HepG2 (cell line): ENCODE data around the gene CADM1. TPM values are rescaled to one million over a fixed set of nuclear protein-coding genes. Genes with fewer than 3 reads are reported as not detected.

Experiments used
- ATAC-seq: fragments of 200-7000 bp; cut with Tn5 transposase; 3 replicates; pipeline ENCODE4 v1.9.1; 2020; ENCODE audit warnings: mild to moderate bottlenecking, moderate library complexity
- BruUV-seq: library from RNA; stranded (reverse); fragments of 400-500 nt; replicated peaks from 2 replicates; lab custom pipeline; 2021; lab: Mats Ljungman, UMichigan
- CTCF ChIA-PET: fragments of 300-600 bp; formaldehyde crosslinking; extraction: SDS; loops from one replicate; lab custom pipeline; 2021; ENCODE audit warnings: low total read pairs, inconsistent platforms, low intra/inter-chr PET ratio; lab: Yijun Ruan, JAX
- POLR2A ChIA-PET: fragments of 350-600 bp; sonication (Branson Sonifier 250); formaldehyde crosslinking; loops from one replicate; lab custom pipeline; 2020; ENCODE audit warnings: antibody characterized with exemption, inconsistent platforms; lab: Yijun Ruan, JAX
- DNase-seq: peaks from one replicate; pipeline ENCODE4 v3.0.0-alpha.2; 2015; ENCODE audit warnings: low spot score
- FAIRE-seq: peaks from 3 replicates; lab custom pipeline; 2011; peaks lifted over from hg19 to GRCh38; lab: Jason Lieb, UNC
- H2AFZ ChIP-seq: one replicate; pipeline ENCODE4 v1.6.1; 2011; ENCODE audit warnings: low read length, inconsistent platforms
- H3K27ac ChIP-seq: fragments of 300-600 bp; 3 replicates; pipeline ENCODE4 v1.8.0; 2011; ENCODE audit warnings: mixed run types, mild to moderate bottlenecking, mixed read lengths, low read length, inconsistent platforms; ENCODE audit not compliant: insufficient read depth; ENCODE audit errors: extremely low read length
- H3K27me3 ChIP-seq, 2 experiments: fragments of 200-600 bp in 1 of 2; 2 replicates in 1 of 2; 3 replicates in 1 of 2; pipeline versions ENCODE4 v1.6.0 to v1.8.0; 2011; ENCODE audit warnings: low read length in 2 of 2, mild to moderate bottlenecking in 2 of 2, moderate library complexity in 2 of 2, inconsistent platforms in 1 of 2; ENCODE audit not compliant: insufficient read depth in 2 of 2, control insufficient read depth in 1 of 2
- H3K36me3 ChIP-seq, 2 experiments: fragments of 200-600 bp in 1 of 2; replicated peaks in 1 of 2; 2 replicates in 1 of 2; 3 replicates in 1 of 2; pipeline versions ENCODE4 v1.5.1 to v1.8.0; 2011; ENCODE audit warnings: low read length in 2 of 2, inconsistent platforms in 1 of 2; ENCODE audit not compliant: insufficient read depth in 2 of 2, control insufficient read depth in 1 of 2
- H3K4me1 ChIP-seq: 2 replicates; pipeline ENCODE4 v1.5.1; 2012; ENCODE audit warnings: low read length, inconsistent platforms; ENCODE audit not compliant: insufficient read depth
- H3K4me2 ChIP-seq: 2 replicates; pipeline ENCODE4 v1.6.0; 2011; ENCODE audit warnings: low read depth, low read length, inconsistent platforms
- H3K4me3 ChIP-seq, 3 experiments: fragments of 200-600 bp in 1 of 3; sonication (generic), shearing (Covaris generic) in 1 of 3; replicated peaks in 1 of 3; 2 replicates each; pipeline ENCODE4 v1.5.1; 2011 to 2016; ENCODE audit warnings: low read length in 3 of 3, inconsistent platforms in 2 of 3, low read depth in 2 of 3, mild to moderate bottlenecking in 2 of 3, control low read depth in 1 of 3, mixed read lengths in 1 of 3; ENCODE audit not compliant: insufficient read depth in 1 of 3
- H3K79me2 ChIP-seq: one replicate; pipeline ENCODE4 v1.6.1; 2011; ENCODE audit warnings: low read length, inconsistent platforms; ENCODE audit not compliant: insufficient read depth
- H3K9ac ChIP-seq: 2 replicates; pipeline ENCODE4 v1.6.0; 2011; ENCODE audit warnings: mild to moderate bottlenecking, low read depth, low read length, inconsistent platforms; ENCODE audit not compliant: insufficient read depth
- H3K9me3 ChIP-seq: 2 replicates; pipeline ENCODE4 v1.5.1; 2012; ENCODE audit warnings: mild to moderate bottlenecking, low read length
- H4K20me1 ChIP-seq: 2 replicates; pipeline ENCODE4 v1.6.0; 2011; ENCODE audit warnings: inconsistent platforms, mild to moderate bottlenecking, low read length, moderate library complexity; ENCODE audit not compliant: insufficient read depth
- EHMT2 ChIP-seq: fragments of 200-600 bp; sonication (generic); IDR thresholded peaks from 2 replicates; pipeline ENCODE4 v1.7.0; 2017; ENCODE audit warnings: antibody characterized with exemption, low read depth, low read length, borderline replicate concordance
- FOXK2 ChIP-seq: fragments of 450-650 bp; IDR thresholded peaks from 2 replicates; pipeline ENCODE4 v1.6.1; 2016
- HMGA1 ChIP-seq: sonication (generic); formaldehyde crosslinking; conservative IDR thresholded peaks from 2 replicates; pipeline ENCODE4 v1.4.0; 2020; ENCODE audit warnings: missing genetic modification reagents
- KDM5B ChIP-seq: sonication (generic); formaldehyde crosslinking; IDR thresholded peaks from 2 replicates; pipeline ENCODE4 v1.4.0; 2020; ENCODE audit warnings: missing genetic modification reagents, mild to moderate bottlenecking, borderline replicate concordance
- PCBP2 ChIP-seq: fragments of 200-400 bp; formaldehyde crosslinking; optimal IDR thresholded peaks from 2 replicates; pipeline ENCODE3; 2018; ENCODE audit warnings: low read length, low read depth; ENCODE audit not compliant: poor library complexity, severe bottlenecking
- SP4 ChIP-seq: sonication (generic); formaldehyde crosslinking; IDR thresholded peaks from 2 replicates; pipeline ENCODE4 v1.8.1; 2023; ENCODE audit warnings: mild to moderate bottlenecking, missing genetic modification reagents
- ZNF101 ChIP-seq: sonication (generic); formaldehyde crosslinking; IDR thresholded peaks from 2 replicates; pipeline ENCODE4 v1.4.0; 2020; ENCODE audit warnings: mild to moderate bottlenecking, low read depth, missing genetic modification reagents, borderline replicate concordance
- ZNF33A ChIP-seq: sonication (generic); formaldehyde crosslinking; IDR thresholded peaks from 2 replicates; pipeline ENCODE4 v1.5.1; 2020; ENCODE audit warnings: missing genetic modification reagents, mild to moderate bottlenecking, moderate library complexity, borderline replicate concordance
- ZNF451 ChIP-seq: sonication (generic); formaldehyde crosslinking; IDR thresholded peaks from 2 replicates; pipeline ENCODE4 v1.5.0; 2020; ENCODE audit warnings: mild to moderate bottlenecking, missing genetic modification reagents
- ZNF792 ChIP-seq: IDR thresholded peaks from 2 replicates; pipeline ENCODE4 v1.6.1; 2016
- WGBS: methylation state at CpG from one replicate; pipeline ENCODE4 v1.1.6; 2017; ENCODE audit warnings: low lambda C conversion rate; 5-methylcytosine and 5-hydroxymethylcytosine counted together
- in situ Hi-C: cut with HindIII; loops from 2 replicates; pipeline ENCODE4 v1.10.0; 2017; ENCODE audit warnings: low pct_unique_long_range_greater_than_20kb; ENCODE audit not compliant: extremely low pct_ligation_motif_present
- intact Hi-C: fragments of 100-400 bp; cut with micrococcal nuclease; formaldehyde crosslinking; loops from one replicate; pipeline ENCODE4 v1.10.0; 2022; ENCODE audit not compliant: unreplicated experiment
- polyA plus RNA-seq, 8 experiments: library from polyadenylated mRNA; depleted of rRNA in 3 of 8; stranded (reverse) in 7 of 8; unstranded in 1 of 8; fragments of >200 nt; fragmentation: Illumina TruSeq in 4 of 8; extraction: Trizol in 4 of 8; gene quantifications; 2 replicates each; pipeline versions ENCODE4 v1.2.1 to v1.2.3, GENCODE V29; 2011 to 2016; ENCODE audit warnings: low read depth in 4 of 8, missing spikeins in 1 of 8, mixed read lengths in 1 of 8; ENCODE audit not compliant: insufficient read depth in 1 of 8
- total RNA-seq, 5 experiments: library from RNA; depleted of rRNA; stranded (reverse); fragments of >200 nt; fragmentation: Illumina TruSeq; extraction: Trizol; gene quantifications; 2 replicates each; pipeline ENCODE4 v1.2.3, GENCODE V29; 2016; ENCODE audit warnings: low read depth in 1 of 5
- TF ChIP-seq, protein P1 (sequence below): sonication (generic); formaldehyde crosslinking; IDR thresholded peaks from 2 replicates; pipeline ENCODE4 v1.9.0; 2021; ENCODE audit warnings: missing genetic modification reagents, borderline replicate concordance
- TF ChIP-seq, protein P2 (sequence below): sonication (generic); formaldehyde crosslinking; IDR thresholded peaks from 2 replicates; pipeline ENCODE4 v1.5.1; 2020; ENCODE audit warnings: missing genetic modification reagents, mild to moderate bottlenecking, borderline replicate concordance
- TF ChIP-seq, protein P3 (sequence below): sonication (generic); formaldehyde crosslinking; conservative IDR thresholded peaks from 2 replicates; pipeline ENCODE4 v1.4.0; 2020; ENCODE audit warnings: missing genetic modification reagents

CADM1 gene
- total and polyA plus RNA-seq, 2 of the 13 experiments (the other 11 are each of a cell fraction or from before 2014, with no cell fraction given), result 71.3 to 122 TPM

DNA sequence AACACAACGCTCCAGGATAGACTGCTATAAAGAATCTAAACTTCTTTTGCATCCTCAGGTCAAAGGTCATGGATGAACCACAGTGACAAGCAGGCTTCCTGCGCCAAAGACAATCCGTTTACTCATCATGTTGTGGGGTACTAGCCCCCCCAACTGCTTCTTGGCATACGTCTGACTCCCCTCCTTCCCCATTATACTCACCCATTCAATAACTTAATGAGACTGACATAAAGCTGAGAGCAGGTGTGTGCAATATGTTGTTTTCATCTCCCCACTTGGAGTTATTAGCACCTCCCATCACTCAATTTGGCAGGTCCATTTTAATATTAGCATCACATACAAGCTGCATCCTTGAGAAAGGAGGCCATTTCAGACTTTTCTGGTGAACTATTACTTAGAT lies 157.1 kb downstream of the CADM1 start:
- WGBS, result 100% methylated on average over 4 of the region's 4 CpGs
- Histone ChIP-seq H2AFZ (no peak overlapping the region), H3K4me3 (no peak overlapping the region), H3K4me2 (no peak overlapping the region), H3K36me3 (peaks cover 0 to 9% of the 10 kb centered on the region in 2 experiments; a peak in 3 of 5 replicates), H3K4me1 (peaks cover 8% of the 10 kb centered on the region), H3K9me3 (no peaks in the 10 kb centered on the region), H3K9ac (no peak overlapping the region), H4K20me1 (no peaks in the 10 kb centered on the region), H3K79me2 (no peaks in the 10 kb centered on the region), H3K27ac (no peak overlapping the region), H3K27me3 (no peaks in the 10 kb centered on the region)
- POLR2A ChIA-PET, result no interaction called here
- BruUV-seq, result no TSS peak
- intact Hi-C loops, result no loop called here
- no peak for ATAC-seq
- FAIRE-seq, result no peak
- CTCF ChIA-PET, result no interaction called here
- in situ Hi-C loops, result no loop called here
- DNase-seq, result no peak
- TF ChIP-seq EHMT2 (no peak), HMGA1 (CRISPR knock-in tag) (no peak), ZNF101 (CRISPR knock-in tag) (no peak), SP4 (CRISPR knock-in tag) (no peak), KDM5B (CRISPR knock-in tag) (no peak), ZNF33A (CRISPR knock-in tag) (no peak), FOXK2 (no peak), ZNF451 (CRISPR knock-in tag) (no peak), ZNF792 (no peak), PCBP2 (no peak)
- TF ChIP-seq, protein P1, sequence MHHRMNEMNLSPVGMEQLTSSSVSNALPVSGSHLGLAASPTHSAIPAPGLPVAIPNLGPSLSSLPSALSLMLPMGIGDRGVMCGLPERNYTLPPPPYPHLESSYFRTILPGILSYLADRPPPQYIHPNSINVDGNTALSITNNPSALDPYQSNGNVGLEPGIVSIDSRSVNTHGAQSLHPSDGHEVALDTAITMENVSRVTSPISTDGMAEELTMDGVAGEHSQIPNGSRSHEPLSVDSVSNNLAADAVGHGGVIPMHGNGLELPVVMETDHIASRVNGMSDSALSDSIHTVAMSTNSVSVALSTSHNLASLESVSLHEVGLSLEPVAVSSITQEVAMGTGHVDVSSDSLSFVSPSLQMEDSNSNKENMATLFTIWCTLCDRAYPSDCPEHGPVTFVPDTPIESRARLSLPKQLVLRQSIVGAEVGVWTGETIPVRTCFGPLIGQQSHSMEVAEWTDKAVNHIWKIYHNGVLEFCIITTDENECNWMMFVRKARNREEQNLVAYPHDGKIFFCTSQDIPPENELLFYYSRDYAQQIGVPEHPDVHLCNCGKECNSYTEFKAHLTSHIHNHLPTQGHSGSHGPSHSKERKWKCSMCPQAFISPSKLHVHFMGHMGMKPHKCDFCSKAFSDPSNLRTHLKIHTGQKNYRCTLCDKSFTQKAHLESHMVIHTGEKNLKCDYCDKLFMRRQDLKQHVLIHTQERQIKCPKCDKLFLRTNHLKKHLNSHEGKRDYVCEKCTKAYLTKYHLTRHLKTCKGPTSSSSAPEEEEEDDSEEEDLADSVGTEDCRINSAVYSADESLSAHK (CRISPR knock-in tag), result no peak
- TF ChIP-seq, protein P2, sequence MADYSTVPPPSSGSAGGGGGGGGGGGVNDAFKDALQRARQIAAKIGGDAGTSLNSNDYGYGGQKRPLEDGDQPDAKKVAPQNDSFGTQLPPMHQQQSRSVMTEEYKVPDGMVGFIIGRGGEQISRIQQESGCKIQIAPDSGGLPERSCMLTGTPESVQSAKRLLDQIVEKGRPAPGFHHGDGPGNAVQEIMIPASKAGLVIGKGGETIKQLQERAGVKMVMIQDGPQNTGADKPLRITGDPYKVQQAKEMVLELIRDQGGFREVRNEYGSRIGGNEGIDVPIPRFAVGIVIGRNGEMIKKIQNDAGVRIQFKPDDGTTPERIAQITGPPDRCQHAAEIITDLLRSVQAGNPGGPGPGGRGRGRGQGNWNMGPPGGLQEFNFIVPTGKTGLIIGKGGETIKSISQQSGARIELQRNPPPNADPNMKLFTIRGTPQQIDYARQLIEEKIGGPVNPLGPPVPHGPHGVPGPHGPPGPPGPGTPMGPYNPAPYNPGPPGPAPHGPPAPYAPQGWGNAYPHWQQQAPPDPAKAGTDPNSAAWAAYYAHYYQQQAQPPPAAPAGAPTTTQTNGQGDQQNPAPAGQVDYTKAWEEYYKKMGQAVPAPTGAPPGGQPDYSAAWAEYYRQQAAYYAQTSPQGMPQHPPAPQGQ, result no peak
- TF ChIP-seq, protein P3, sequence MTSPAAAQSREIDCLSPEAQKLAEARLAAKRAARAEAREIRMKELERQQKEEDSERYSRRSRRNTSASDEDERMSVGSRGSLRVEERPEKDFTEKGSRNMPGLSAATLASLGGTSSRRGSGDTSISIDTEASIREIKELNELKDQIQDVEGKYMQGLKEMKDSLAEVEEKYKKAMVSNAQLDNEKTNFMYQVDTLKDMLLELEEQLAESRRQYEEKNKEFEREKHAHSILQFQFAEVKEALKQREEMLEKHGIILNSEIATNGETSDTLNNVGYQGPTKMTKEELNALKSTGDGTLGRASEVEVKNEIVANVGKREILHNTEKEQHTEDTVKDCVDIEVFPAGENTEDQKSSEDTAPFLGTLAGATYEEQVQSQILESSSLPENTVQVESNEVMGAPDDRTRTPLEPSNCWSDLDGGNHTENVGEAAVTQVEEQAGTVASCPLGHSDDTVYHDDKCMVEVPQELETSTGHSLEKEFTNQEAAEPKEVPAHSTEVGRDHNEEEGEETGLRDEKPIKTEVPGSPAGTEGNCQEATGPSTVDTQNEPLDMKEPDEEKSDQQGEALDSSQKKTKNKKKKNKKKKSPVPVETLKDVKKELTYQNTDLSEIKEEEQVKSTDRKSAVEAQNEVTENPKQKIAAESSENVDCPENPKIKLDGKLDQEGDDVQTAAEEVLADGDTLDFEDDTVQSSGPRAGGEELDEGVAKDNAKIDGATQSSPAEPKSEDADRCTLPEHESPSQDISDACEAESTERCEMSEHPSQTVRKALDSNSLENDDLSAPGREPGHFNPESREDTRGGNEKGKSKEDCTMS (CRISPR knock-in tag), result no peak
